GM03348 (cell line): ENCODE measurements around the gene SLC12A3.
A peak's percentile ranks its signal among the peaks of the same experiment; 100 is the strongest.

ENCODE experiments used
- DNase-seq: peaks from one replicate; pipeline ENCODE4 v3.0.0; 2012; ENCODE audit warnings: low spot score

The SLC12A3 gene

DNA sequence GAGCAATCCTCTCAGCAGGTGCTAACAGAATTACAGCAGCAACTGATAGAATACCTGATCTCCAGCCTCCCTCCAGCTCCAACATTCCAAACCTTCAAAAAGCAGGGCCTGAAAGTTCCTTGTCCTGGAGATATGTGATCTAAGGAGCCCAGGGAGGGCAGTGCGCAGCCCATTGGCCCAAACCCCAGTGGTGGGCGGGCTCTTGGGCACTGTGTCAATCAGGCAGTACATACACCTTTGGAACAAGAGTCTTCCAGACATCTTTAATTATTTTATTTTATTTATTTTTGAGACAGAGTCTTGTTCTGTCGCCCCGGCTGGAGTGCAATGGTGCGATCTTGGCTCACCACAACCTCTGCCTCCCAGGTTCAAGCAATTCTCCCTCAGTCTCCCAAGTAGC is 24.2 kb downstream of the SLC12A3 start:
- no peak for DNase-seq

DNA sequence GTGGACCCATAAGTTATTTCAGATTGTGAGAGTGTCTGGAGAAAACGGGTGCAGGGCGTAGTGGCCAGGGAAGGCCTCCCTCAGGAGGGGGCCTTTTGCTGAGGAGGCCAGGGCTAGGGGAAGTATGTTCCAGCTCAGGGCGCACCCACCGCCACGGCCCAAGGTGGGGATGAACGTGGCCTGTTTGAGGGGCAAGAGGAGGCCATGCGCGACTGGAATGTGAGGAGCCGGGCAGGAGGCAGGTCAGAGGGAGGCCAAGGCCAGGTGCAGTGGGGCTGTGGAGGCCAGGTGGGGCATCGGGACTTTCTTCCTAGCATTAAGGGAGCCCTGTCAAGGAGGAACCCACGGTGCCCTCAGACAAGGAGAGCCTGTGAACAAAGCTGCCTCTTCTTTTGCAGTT is 26.7 kb downstream of the SLC12A3 start:
- no peak for DNase-seq

DNA sequence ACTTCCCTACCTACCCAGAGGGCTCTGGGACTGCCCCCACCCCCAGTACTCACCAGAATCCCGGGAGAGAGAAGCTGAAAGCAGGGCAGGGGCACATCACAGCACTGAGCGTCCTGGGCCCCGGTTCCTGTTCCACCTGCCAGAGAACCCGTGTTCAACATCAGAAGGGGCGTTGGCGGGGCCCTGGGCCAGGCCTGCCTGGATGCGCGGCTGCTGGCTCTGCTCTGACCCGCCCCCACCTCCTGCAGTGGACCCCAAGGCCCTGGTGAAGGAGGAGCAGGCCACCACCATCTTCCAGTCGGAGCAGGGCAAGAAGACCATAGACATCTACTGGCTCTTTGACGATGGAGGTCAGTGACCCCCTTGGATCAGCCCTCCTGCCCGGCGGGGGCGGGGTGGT is 27.7 kb downstream of the SLC12A3 start:
- no peak for DNase-seq

DNA sequence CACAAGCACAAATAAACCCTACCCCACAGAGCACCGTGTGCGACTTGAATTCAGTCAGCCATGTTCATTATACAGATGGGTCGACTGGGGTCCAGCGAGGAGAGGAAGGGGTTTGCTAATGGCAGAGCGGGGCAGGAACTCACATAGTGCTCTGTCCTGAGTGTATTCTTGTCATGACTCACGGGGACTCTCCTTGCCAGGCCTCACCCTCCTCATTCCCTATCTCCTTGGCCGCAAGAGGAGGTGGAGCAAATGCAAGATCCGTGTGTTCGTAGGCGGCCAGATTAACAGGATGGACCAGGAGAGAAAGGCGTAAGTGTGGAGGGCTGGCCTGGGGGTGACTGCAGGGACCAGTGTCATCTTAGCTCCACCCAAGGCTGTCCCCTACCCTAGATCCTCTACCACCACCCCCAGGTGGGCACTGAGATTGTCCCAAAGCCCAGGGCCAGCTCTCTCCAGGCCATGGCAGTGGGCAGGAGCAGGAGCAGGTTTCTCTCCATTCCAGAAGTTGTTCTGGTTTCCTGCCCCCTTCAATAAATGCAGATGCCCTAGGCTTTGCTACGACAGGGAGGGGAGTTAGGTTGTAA is 29.4 kb downstream of the SLC12A3 start:
- no peak for DNase-seq

DNA sequence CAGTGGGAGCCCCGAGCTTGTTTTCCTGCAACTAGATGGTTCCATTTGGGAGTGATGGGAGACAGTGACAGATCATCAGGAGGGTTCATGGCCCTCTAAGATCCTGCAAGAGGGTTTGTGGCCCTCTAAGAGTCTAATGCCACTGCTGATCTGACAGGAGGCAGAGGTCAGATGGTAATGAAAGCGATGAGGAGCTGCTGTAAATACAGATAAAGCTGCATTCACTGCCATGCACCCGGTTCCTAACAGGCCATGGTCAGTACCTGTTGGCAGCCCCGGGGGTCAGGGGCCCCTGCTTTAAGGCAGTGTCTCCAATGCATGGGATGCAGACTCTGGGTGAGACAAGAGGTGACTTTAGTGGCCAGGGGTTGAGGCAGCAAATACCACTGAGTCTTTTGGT is 30.8 kb downstream of the SLC12A3 start:
- no peak for DNase-seq

DNA sequence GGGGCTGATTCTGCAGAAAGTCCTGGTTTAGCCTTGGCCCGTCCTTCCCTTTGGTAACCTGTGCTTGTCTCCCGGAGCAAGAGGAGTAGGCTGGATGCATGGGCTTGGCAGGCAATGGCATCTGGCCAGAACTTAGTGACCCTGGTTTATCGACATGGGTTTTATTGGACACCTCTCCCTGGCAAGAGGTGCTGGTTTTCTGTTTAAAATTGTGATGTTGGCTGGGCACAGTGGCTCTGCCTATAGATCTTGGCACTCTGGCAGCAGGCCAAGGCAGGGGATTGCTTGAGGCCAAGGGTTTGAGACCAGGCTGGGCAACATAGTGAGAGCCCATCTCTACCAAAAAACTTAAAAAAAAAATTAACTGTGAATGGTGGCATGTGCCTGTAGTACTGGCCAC is 31.2 kb downstream of the SLC12A3 start:
- no peak for DNase-seq

- no peak for DNase-seq
These were observed 32.2 kb downstream of the SLC12A3 start for GRCh38 chr16:56897026-56897799.

DNA sequence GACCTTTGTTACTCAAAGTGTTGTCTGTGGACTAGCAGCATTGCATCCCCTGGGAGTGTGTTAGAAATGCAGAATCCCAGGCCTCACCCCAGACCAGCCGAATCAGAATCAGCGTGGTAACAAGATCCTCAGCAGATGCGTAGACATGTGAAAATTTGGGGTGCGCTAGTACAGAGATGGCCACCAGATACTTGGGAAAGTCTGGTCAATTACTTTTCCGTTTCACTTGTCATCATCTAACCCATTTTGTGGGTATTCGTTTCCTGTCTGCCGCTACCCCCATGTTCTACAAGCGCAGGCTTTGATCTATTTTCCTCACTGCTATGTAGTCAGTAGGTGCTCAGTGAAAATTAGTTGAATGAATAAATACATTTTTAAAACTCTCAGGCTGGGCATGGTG is 33.8 kb downstream of the SLC12A3 start:
- no peak for DNase-seq

GRCh38 chr16:56903866-56904265 is 38.9 kb downstream of the SLC12A3 start:
- no peak for DNase-seq

DNA sequence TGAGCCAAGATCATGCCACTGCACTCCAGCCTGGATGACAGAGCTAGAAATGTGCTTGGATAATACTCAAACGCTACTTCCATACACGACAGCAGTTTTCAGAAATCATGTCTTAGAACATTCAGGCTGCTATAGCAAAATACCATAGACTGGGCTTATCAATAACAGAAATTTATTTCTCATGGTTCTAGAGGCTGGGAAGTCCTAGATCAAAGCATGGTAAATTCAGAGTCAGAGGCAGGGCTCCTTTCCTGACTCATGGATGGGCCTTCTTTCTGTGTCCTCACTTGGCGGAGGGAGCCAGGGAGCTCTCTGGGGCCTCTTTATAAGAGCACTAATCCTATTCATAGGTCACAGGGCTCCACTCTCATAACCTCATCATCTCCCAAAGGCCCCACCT is 42.4 kb downstream of the SLC12A3 start:
- DNase-seq, result no peak

DNA sequence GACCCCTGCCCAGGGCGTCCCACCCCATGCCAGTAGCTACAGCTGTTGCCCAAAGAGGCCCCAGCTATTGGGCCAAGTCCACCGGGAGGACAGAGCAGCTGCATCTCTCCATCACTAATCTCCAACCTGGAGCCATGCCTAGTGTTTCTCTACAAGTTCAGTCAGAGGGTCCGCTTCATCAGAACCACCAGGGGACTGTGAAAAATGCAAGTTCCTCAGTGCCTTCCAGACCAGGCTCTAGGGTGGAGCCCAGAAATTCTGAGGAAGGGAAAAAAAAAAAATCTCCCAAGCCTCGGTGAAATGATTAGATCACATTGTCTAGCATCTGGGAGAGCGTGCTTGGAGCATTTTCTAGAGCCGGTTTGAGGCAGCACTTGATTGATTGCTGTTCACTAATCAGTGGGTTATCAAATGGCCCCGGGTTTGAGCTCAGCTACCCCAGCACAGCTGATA is 44.5 kb downstream of the SLC12A3 start:
- DNase-seq, result no peak

DNA sequence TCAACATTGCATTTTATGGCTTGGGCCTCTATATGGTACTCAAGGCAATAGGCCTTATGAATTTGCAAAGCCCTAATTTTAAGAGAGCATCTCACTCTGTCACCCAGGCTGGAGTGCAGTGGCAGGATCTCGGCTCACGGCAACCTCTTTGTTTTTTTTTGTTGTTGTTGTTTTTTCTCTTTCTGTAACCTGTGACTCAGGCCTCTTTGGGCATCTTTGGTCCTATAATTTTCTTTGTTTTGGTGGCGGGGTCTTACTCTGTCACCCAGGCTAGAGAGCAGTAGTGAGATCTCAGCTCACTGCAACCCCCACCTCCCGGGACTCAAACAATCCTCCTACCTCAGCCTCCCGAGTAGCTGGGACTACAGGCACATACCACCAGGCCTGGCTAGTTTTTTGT is 45.1 kb downstream of the SLC12A3 start:
- no peak for DNase-seq

DNA sequence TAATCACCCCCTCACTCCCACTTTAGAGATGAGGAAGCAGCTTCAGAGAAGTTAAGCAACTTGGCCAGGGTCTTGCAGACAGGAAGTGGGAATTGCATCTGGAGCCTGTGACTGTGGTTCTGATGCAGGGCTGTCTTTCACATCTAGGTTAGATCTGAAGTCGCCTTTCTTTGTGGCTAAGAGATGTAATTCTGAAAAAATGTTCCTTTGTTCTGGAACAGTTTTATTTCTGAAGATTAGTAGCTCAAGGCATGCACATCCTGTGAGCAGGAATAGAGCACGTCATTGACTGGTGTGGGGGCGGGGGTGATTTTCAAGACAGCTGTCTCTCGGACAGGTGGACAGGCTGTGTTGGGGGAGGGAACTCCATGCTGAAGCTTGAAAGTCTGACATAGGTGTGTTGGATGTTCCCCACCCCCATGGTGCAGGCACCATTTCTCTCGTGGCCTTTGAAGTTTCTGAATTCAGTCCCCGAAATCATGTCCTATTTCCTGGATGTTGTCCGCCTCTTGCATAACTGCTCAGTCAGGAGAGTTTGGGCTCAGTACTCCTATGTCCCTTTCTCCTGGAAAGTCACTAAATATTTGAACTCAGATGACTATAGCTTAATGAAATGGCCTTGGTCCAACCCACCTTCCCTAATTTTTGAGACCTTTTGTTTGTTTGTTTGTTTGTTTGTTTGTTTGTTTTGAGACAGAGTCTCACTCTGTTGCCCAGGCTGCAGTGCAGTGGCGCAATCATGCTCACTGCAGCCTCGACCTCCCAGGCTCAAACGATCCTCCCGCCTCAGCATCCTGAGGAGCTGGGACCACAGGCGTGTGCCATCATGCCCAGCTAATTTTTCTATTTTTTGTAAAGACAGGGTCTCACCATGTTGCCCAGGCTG is 45.9 kb downstream of the SLC12A3 start:
- DNase-seq, result peak; percentile 81

GRCh38 chr16:56911771-56912571 is 47.0 kb downstream of the SLC12A3 start:
- DNase-seq, result peak; percentile 47

- peak; percentile 85 for DNase-seq
These were observed 48.0 kb downstream of the SLC12A3 start for GRCh38 chr16:56912746-56913708.

DNA sequence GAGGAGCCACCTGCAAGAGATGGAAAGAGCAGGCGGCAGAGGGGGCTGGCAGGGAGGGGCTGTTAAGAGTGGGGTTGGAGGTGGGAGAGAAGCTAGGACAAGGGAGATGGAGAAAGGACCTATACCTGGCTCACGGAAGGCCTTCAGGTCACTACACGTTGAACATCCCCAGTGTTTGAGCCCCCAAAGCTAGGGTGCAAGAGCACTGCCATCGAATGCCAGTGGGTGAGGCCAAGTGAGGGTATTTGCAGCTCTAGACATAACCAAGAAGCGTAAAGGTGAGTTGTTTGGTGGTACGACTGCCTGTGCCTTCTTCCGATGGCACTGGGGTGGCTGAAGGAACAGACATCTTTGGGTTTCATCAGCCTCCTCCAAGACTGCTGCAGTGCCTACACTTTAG is 49.9 kb downstream of the SLC12A3 start:
- DNase-seq, result no peak

GRCh38 chr16:56915336-56916119 is 50.5 kb downstream of the SLC12A3 start:
- DNase-seq, result no peak

- no peak for DNase-seq
These were observed 51.8 kb downstream of the SLC12A3 start for GRCh38 chr16:56916571-56917403.

- no peak for DNase-seq
These were observed 53.5 kb downstream of the SLC12A3 start for GRCh38 chr16:56918467-56919012.
